Chondrocyte (in vitro differentiated cells): Measurements from ENCODE around the gene FAM98A. TPM values are rescaled to one million over a fixed set of nuclear protein-coding genes. Genes with fewer than 3 reads are reported as not detected.

ENCODE experiments used
- DNase-seq: peaks from one replicate; pipeline ENCODE4 v3.0.0; 2021; ENCODE audit warnings: mixed read lengths, low spot score
- H3K27ac Mint-ChIP-seq: one replicate; pipeline ENCODE4 v1.8.0; 2021; ENCODE audit warnings: mild to moderate bottlenecking, moderate library complexity, mixed read lengths; ENCODE audit not compliant: unreplicated experiment
- H3K27me3 Mint-ChIP-seq: 2 replicates; pipeline ENCODE4 v1.8.0; 2021; ENCODE audit warnings: low read depth, mixed read lengths
- H3K36me3 Mint-ChIP-seq: 2 replicates; pipeline ENCODE4 v1.8.0; 2021; ENCODE audit warnings: low read depth, mixed read lengths
- H3K4me1 Mint-ChIP-seq: 2 replicates; pipeline ENCODE4 v1.8.0; 2021; ENCODE audit warnings: low read depth, mild to moderate bottlenecking, mixed read lengths
- H3K4me3 Mint-ChIP-seq: one replicate; pipeline ENCODE4 v1.8.0; 2021; ENCODE audit warnings: mild to moderate bottlenecking, moderate library complexity, mixed read lengths; ENCODE audit not compliant: unreplicated experiment
- H3K9me3 Mint-ChIP-seq: 2 replicates; pipeline ENCODE4 v1.8.0; 2021; ENCODE audit warnings: low read depth, mixed read lengths
- CTCF ChIP-seq: fragments of 200-600 bp; sonication (generic); IDR thresholded peaks from 2 replicates; pipeline ENCODE4 v1.5.0; 2021; ENCODE audit warnings: antibody characterized with exemption, mild to moderate bottlenecking, moderate library complexity
- total RNA-seq: library from RNA; stranded (reverse); gene quantifications from 3 replicates; pipeline ENCODE4 v1.2.1, GENCODE V29; 2021

FAM98A gene
- total RNA-seq, 1 donor from 2014 or later: 95.2 TPM

- TF ChIP-seq CTCF: no peak
- DNase-seq: no peak
- H3K4me3 Mint-ChIP-seq: no peak overlapping the region
- no peaks in the 10 kb centered on the region for H3K27me3 Mint-ChIP-seq
- H3K27ac Mint-ChIP-seq: no peak overlapping the region
- H3K4me1 Mint-ChIP-seq: peaks cover 38% of the 10 kb centered on the region
- H3K9me3 Mint-ChIP-seq: peaks cover 4% of the 10 kb centered on the region
- no peaks in the 10 kb centered on the region for H3K36me3 Mint-ChIP-seq
Measured at GRCh38 chr2:33606622-33607021, 7.5 kb upstream of the FAM98A start.

- H3K9me3 Mint-ChIP-seq: peaks cover under 1% of the 10 kb centered on the region
- no peaks in the 10 kb centered on the region for H3K27me3 Mint-ChIP-seq
- DNase-seq: no peak
- H3K27ac Mint-ChIP-seq: no peak overlapping the region
- no peaks in the 10 kb centered on the region for H3K36me3 Mint-ChIP-seq
- TF ChIP-seq CTCF: no peak
- H3K4me1 Mint-ChIP-seq: peaks cover 38% of the 10 kb centered on the region
- H3K4me3 Mint-ChIP-seq: no peak overlapping the region
Measured at GRCh38 chr2:33606100-33606499, 7.0 kb upstream of the FAM98A start.

- no peaks in the 10 kb centered on the region for H3K27me3 Mint-ChIP-seq
- H3K4me3 Mint-ChIP-seq: no peak overlapping the region
- TF ChIP-seq CTCF: no peak
- H3K4me1 Mint-ChIP-seq: peaks cover 38% of the 10 kb centered on the region
- H3K36me3 Mint-ChIP-seq: no peaks in the 10 kb centered on the region
- no peak overlapping the region for H3K27ac Mint-ChIP-seq
- no peak for DNase-seq
- H3K9me3 Mint-ChIP-seq: no peaks in the 10 kb centered on the region
Measured at GRCh38 chr2:33605056-33605455, 6.0 kb upstream of the FAM98A start.

GRCh38 chr2:33603416-33603815 lies 4.3 kb upstream of the FAM98A start:
- no peaks in the 10 kb centered on the region for H3K27me3 Mint-ChIP-seq
- TF ChIP-seq CTCF: no peak
- H3K4me1 Mint-ChIP-seq: peaks cover 42% of the 10 kb centered on the region
- H3K4me3 Mint-ChIP-seq: no peak overlapping the region
- no peaks in the 10 kb centered on the region for H3K9me3 Mint-ChIP-seq
- H3K27ac Mint-ChIP-seq: no peak overlapping the region
- DNase-seq: no peak
- no peaks in the 10 kb centered on the region for H3K36me3 Mint-ChIP-seq

GRCh38 chr2:33602201-33602830 lies 3.2 kb upstream of the FAM98A start:
- H3K9me3 Mint-ChIP-seq: no peaks in the 10 kb centered on the region
- H3K4me1 Mint-ChIP-seq: peaks cover 42% of the 10 kb centered on the region
- H3K36me3 Mint-ChIP-seq: no peaks in the 10 kb centered on the region
- H3K4me3 Mint-ChIP-seq: no peak overlapping the region
- no peak for TF ChIP-seq CTCF
- DNase-seq: no peak
- H3K27ac Mint-ChIP-seq: peak overlapping the region; percentile 41
- no peaks in the 10 kb centered on the region for H3K27me3 Mint-ChIP-seq
